ENCODE measurements around the gene UNKL. TPM values are rescaled to one million over a fixed set of nuclear protein-coding genes. Genes with fewer than 3 reads are reported as not detected.

The UNKL gene
- total RNA-seq, 4 donors from 2014 or later: 31.8 to 38.8 (median 35.8) TPM

DNA sequence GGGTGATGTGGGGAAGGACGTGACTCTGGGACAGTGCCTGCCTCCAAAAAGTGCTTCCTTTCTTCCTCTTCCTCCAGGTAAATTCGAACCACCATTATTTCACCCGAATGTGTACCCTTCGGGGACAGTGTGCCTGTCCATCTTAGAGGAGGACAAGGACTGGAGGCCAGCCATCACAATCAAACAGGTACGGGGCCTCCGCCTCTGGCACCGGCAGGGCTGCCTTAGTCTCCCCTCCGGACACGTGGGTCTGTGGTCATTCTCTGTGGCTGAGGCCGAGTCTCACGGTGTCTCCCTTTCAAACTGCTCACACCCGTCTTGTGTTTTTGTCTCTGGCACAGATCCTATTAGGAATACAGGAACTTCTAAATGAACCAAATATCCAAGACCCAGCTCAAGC is 94.4 kb downstream of the UNKL start:
- TF ChIP-seq CTCF (IDR thresholded peaks at IDR 0.05 in 4 of 5, conservative IDR thresholded peaks at IDR 0.05 in 1 of 5): no peak
- no peak for TF ChIP-seq POLR2A (IDR thresholded peaks at IDR 0.05)
- H3K9me3 ChIP-seq: no peaks in the 10 kb centered on the region
- peaks cover 0 to 82% of the 10 kb centered on the region in 2 donors for H3K36me3 ChIP-seq
- intact Hi-C loops (cut with DNase I; ENCODE audit: low total_unique reads) (no loop called here), in situ Hi-C loops (cut with MboI; ENCODE audit: low sequenced_read_pairs in 4 of 4) (no loop called here)
- ATAC-seq (no peak), DNase-seq (no peak)
- H3K4me3 ChIP-seq: no peak overlapping the region
- no peaks in the 10 kb centered on the region for H3K27me3 ChIP-seq
- H3K27ac ChIP-seq: no peak overlapping the region
- no peaks in the 10 kb centered on the region for H3K4me1 ChIP-seq

- intact Hi-C loops (cut with DNase I; ENCODE audit: low total_unique reads) (no loop called here), in situ Hi-C loops (cut with MboI; ENCODE audit: low sequenced_read_pairs in 4 of 4) (no loop called here)
- TF ChIP-seq POLR2A (IDR thresholded peaks at IDR 0.05) (no peak), CTCF (IDR thresholded peaks at IDR 0.05 in 4 of 5, conservative IDR thresholded peaks at IDR 0.05 in 1 of 5) (no peak)
- ATAC-seq (no peak), DNase-seq (no peak)
- no peak overlapping the region for H3K27ac ChIP-seq
- H3K36me3 ChIP-seq: peaks cover 0 to 82% of the 10 kb centered on the region in 2 donors
- peaks cover 0 to 2% of the 10 kb centered on the region in 2 donors for H3K4me1 ChIP-seq
- no peak overlapping the region for H3K4me3 ChIP-seq
- no peaks in the 10 kb centered on the region for H3K9me3 ChIP-seq
- no peaks in the 10 kb centered on the region for H3K27me3 ChIP-seq
Observed at GRCh38 chr16:1319041-1319440, 95.5 kb downstream of the UNKL start.

DNA sequence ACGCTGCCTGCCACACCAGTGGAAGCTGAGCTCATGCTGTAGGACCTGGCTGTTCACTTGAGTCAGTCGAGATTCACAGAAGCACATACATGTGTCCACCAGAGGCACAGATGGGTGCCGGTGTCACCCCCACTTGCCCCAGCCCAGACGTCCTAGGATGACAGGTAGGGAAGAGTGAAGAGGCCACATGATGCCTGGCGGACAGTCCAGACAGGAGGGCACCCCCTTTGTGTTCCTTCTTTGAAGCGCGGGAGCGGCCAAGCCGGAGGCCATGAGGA is 96.3 kb downstream of the UNKL start:
- ATAC-seq (no peak), DNase-seq (no peak)
- no peaks in the 10 kb centered on the region for H3K27me3 ChIP-seq
- no peak overlapping the region for H3K4me3 ChIP-seq
- no peak overlapping the region for H3K27ac ChIP-seq
- in situ Hi-C loops (cut with MboI; ENCODE audit: low sequenced_read_pairs in 4 of 4): no loop called here
- intact Hi-C loops (cut with DNase I; ENCODE audit: low total_unique reads): no loop called here
- peaks cover 0 to 9% of the 10 kb centered on the region in 2 donors for H3K4me1 ChIP-seq
- no peaks in the 10 kb centered on the region for H3K9me3 ChIP-seq
- TF ChIP-seq POLR2A (IDR thresholded peaks at IDR 0.05): no peak
- peaks cover 0 to 79% of the 10 kb centered on the region in 2 donors for H3K36me3 ChIP-seq

GRCh38 chr16:1317479-1318267 is 96.8 kb downstream of the UNKL start:
- Histone ChIP-seq H3K4me3 (no peak overlapping the region), H3K27me3 (no peaks in the 10 kb centered on the region), H3K27ac (no peak overlapping the region), H3K4me1 (peaks cover 4 to 14% of the 10 kb centered on the region in 2 donors), H3K9me3 (no peaks in the 10 kb centered on the region), H3K36me3 (peaks cover 0 to 79% of the 10 kb centered on the region in 2 donors)
- no peak for TF ChIP-seq POLR2A (IDR thresholded peaks at IDR 0.05)
- TF ChIP-seq CTCF (IDR thresholded peaks at IDR 0.05 in 4 of 5, conservative IDR thresholded peaks at IDR 0.05 in 1 of 5): no peak
- intact Hi-C loops (cut with DNase I; ENCODE audit: low total_unique reads): no loop called here
- DNase-seq (no peak), ATAC-seq (no peak)
- in situ Hi-C loops (cut with MboI; ENCODE audit: low sequenced_read_pairs in 4 of 4): no loop called here

DNA sequence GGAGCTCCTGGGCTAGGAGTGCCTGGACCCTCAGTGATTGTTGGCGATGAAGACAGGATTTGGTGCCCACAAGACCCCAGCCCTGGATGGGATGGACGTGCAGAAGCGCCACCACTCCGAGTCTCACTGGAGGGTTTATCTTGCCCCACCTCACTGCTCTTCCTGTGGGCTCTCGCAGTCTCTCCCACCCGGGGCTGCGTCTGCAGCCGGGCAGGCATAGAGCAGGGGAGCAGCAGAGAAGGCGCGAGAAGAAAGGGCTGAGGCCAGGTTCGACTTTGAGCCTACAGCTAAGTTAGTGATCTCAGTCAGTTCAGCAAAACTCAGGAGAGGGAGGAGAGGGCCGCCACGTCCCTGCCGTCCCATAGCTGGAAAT is 98.5 kb downstream of the UNKL start:
- in situ Hi-C loops (cut with MboI; ENCODE audit: low sequenced_read_pairs in 4 of 4) (no loop called here), intact Hi-C loops (cut with DNase I; ENCODE audit: low total_unique reads) (no loop called here)
- peaks cover 20 to 31% of the 10 kb centered on the region in 2 donors for H3K4me1 ChIP-seq
- no peak overlapping the region for H3K27ac ChIP-seq
- no peaks in the 10 kb centered on the region for H3K9me3 ChIP-seq
- no peak overlapping the region for H3K4me3 ChIP-seq
- H3K36me3 ChIP-seq: peaks cover 0 to 73% of the 10 kb centered on the region in 2 donors
- TF ChIP-seq POLR2A (IDR thresholded peaks at IDR 0.05) (no peak), CTCF (IDR thresholded peaks at IDR 0.05 in 4 of 5, conservative IDR thresholded peaks at IDR 0.05 in 1 of 5) (no peak)
- no peaks in the 10 kb centered on the region for H3K27me3 ChIP-seq
- no peak for DNase-seq
- no peak for ATAC-seq
